ENCODE data around the gene ETFRF1.

The ETFRF1 gene

DNA sequence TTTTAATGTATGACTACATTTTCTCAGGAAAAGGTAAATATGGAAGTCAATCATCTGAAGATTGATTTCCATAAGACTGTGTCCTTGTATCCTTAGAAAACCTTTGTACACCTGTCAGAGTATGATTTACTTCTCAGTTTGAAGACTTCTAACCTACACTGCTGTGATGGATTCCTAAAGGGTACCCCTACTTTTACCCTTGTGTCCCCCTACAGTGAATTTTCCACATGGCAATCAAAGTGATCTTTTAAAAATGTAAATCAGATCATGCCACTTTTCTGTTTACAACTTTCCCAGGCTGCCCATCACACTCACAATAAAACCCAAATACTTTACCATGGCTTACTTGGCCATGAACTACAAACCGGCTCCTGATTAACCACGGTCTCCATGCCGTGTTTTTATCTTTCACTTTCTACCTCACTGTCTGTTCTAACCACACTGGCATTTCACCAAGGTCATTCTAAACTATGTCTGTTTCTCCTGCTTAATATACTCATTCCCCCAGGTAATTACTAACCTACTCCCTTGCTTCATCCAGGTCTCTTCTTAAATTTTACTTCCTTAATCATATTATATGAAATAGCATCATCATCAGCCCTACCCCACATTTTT, 8.1 kb upstream of the ETFRF1 start:
- Histone ChIP-seq H3K79me2 (ENCODE audit: control insufficient read depth, insufficient read depth, low read length, unreplicated experiment) (no peaks in the 10 kb centered on the region), H3K27ac (ENCODE audit: low read depth, low read length) (no peak overlapping the region), H3K36me3 (ENCODE audit: insufficient read depth, low read length) (no peaks in the 10 kb centered on the region), H3K4me3 (ENCODE audit: low read depth, low read length) (no peak overlapping the region), H3K27me3 (ENCODE audit: insufficient read depth, low read length) (no peaks in the 10 kb centered on the region), H2AFZ (ENCODE audit: low read length, unreplicated experiment) (peak overlapping the region; percentile 53), H3K4me1 (ENCODE audit: control insufficient read depth, insufficient read depth, low read length, unreplicated experiment) (peaks cover 31% of the 10 kb centered on the region)

DNA sequence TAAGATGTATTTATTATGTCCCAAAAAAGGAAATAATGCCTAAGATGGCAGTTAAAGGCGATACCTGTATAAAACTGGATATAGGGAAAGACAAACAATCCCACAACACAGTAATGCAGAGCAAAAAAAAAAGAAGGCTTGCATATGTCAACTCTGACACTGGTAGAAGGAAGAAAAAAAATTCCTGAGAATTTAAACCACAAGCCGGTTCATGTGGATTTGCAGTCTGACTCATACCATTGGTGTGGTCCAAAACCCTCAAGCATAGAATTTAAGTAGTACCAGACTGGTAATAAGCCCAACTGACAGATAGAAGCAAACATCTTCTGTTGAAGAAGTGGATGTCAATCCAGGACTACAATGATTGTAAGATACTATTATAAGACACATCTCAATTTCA, 7.3 kb upstream of the ETFRF1 start:
- H3K27me3 ChIP-seq (ENCODE audit: insufficient read depth, low read length) = no peaks in the 10 kb centered on the region
- peak overlapping the region; percentile 76; the same call in 1 of the 2 replicates for H3K27ac ChIP-seq (ENCODE audit: low read depth, low read length)
- no peaks in the 10 kb centered on the region for H3K36me3 ChIP-seq (ENCODE audit: insufficient read depth, low read length)
- peaks cover 31% of the 10 kb centered on the region for H3K4me1 ChIP-seq (ENCODE audit: control insufficient read depth, insufficient read depth, low read length, unreplicated experiment)
- H3K4me3 ChIP-seq (ENCODE audit: low read depth, low read length) = no peak overlapping the region
- H2AFZ ChIP-seq (ENCODE audit: low read length, unreplicated experiment) = no peak overlapping the region
- no peaks in the 10 kb centered on the region for H3K79me2 ChIP-seq (ENCODE audit: control insufficient read depth, insufficient read depth, low read length, unreplicated experiment)

DNA sequence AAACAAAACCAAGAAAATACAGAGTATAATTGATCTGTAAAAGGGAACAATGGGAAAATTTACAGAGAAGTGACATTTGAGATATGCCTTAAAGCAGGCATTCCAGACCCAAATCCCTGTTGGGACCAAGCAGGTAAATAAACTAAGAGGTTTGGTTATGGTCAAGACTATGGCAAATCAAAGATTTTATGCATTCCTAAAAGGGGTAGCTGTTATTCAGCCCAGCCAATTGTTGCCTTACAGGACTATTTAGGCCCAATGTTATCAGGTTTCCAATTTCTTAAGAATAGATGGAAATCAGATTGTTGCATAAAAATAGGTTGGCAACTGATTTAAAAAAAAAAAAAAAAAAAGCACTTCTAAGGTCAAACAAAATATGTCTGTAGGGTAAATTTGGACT, 5.4 kb upstream of the ETFRF1 start:
- Histone ChIP-seq H2AFZ (ENCODE audit: low read length, unreplicated experiment) (no peak overlapping the region), H3K79me2 (ENCODE audit: control insufficient read depth, insufficient read depth, low read length, unreplicated experiment) (no peaks in the 10 kb centered on the region), H3K4me3 (ENCODE audit: low read depth, low read length) (peak overlapping the region; percentile 7; the same call in 1 of the 2 replicates), H3K27ac (ENCODE audit: low read depth, low read length) (peak overlapping the region; percentile 64), H3K36me3 (ENCODE audit: insufficient read depth, low read length) (no peaks in the 10 kb centered on the region), H3K4me1 (ENCODE audit: control insufficient read depth, insufficient read depth, low read length, unreplicated experiment) (peaks cover 31% of the 10 kb centered on the region), H3K27me3 (ENCODE audit: insufficient read depth, low read length) (no peaks in the 10 kb centered on the region)

DNA sequence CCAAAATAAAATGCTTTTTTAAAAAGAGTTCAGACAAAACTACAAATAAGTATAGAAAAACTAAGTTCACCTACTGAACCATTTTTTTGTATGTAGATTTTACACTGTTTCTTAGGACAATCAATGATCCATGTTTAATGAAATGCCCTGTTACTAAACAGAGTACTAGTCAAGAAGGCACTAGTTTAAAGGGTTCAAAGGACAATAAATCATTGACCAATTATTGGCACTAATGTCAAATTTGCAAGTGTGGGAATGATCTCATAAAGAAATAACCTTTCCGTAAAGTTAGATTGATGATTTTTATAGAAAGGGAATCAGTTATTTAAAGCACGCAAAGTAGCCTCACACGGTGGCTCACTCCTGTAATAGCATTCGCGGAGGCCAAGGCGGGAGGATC, 4.2 kb upstream of the ETFRF1 start:
- no peaks in the 10 kb centered on the region for H3K27me3 ChIP-seq (ENCODE audit: insufficient read depth, low read length)
- no peak overlapping the region for H3K27ac ChIP-seq (ENCODE audit: low read depth, low read length)
- no peak overlapping the region for H3K4me3 ChIP-seq (ENCODE audit: low read depth, low read length)
- peaks cover 31% of the 10 kb centered on the region for H3K4me1 ChIP-seq (ENCODE audit: control insufficient read depth, insufficient read depth, low read length, unreplicated experiment)
- H3K36me3 ChIP-seq (ENCODE audit: insufficient read depth, low read length) = no peaks in the 10 kb centered on the region
- no peak overlapping the region for H2AFZ ChIP-seq (ENCODE audit: low read length, unreplicated experiment)
- peaks cover under 1% of the 10 kb centered on the region for H3K79me2 ChIP-seq (ENCODE audit: control insufficient read depth, insufficient read depth, low read length, unreplicated experiment)

DNA sequence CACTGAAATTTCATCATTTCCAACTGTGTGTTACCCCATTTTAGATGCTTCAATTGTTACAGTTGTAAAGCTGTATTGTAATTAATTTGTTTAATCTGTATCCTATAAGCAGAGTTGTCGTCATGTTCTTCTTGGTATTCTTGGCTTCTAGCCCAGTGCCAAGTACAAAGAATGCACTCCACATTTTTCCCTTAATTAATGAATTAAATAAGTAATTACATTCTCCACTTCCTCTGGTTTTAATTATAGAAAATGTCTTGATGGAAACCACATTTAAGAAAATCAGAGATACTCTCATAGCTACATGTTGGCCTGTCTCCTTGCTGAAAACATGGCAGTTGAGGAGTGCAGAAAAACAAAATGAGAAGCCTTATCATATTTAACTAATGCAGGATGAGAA, 823 bp upstream of the ETFRF1 start:
- no peaks in the 10 kb centered on the region for H3K27me3 ChIP-seq (ENCODE audit: insufficient read depth, low read length)
- H2AFZ ChIP-seq (ENCODE audit: low read length, unreplicated experiment) = no peak overlapping the region
- peaks cover 8% of the 10 kb centered on the region for H3K79me2 ChIP-seq (ENCODE audit: control insufficient read depth, insufficient read depth, low read length, unreplicated experiment)
- peaks cover 12% of the 10 kb centered on the region for H3K4me1 ChIP-seq (ENCODE audit: control insufficient read depth, insufficient read depth, low read length, unreplicated experiment)
- H3K36me3 ChIP-seq (ENCODE audit: insufficient read depth, low read length) = no peaks in the 10 kb centered on the region
- H3K27ac ChIP-seq (ENCODE audit: low read depth, low read length) = no peak overlapping the region
- peak overlapping the region; percentile 87 for H3K4me3 ChIP-seq (ENCODE audit: low read depth, low read length)

DNA sequence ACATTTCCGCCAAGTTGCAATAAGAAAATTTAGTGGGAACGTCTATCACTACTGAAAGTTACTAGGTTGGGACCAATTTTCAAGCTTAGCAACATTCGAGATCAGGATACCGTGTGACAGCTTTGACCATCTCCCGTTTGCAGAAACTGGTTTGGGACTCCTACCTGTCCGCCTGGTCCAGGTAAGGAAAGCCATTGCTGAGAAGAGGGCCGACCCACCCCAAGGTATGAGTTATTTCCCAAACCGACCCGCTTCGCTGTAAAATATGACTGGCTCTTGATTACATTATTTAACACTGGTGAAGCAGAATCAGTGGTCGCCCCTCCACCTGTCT, 348 bp upstream of the ETFRF1 start:
- H3K4me3 ChIP-seq (ENCODE audit: low read depth, low read length) = peak overlapping the region; percentile 87
- H3K27me3 ChIP-seq (ENCODE audit: insufficient read depth, low read length) = no peaks in the 10 kb centered on the region
- H2AFZ ChIP-seq (ENCODE audit: low read length, unreplicated experiment) = peak overlapping the region; percentile 52
- peaks cover 8% of the 10 kb centered on the region for H3K4me1 ChIP-seq (ENCODE audit: control insufficient read depth, insufficient read depth, low read length, unreplicated experiment)
- H3K27ac ChIP-seq (ENCODE audit: low read depth, low read length) = peak overlapping the region; percentile 7; the same call in 1 of the 2 replicates
- H3K79me2 ChIP-seq (ENCODE audit: control insufficient read depth, insufficient read depth, low read length, unreplicated experiment) = peaks cover 8% of the 10 kb centered on the region
- H3K36me3 ChIP-seq (ENCODE audit: insufficient read depth, low read length) = no peaks in the 10 kb centered on the region

DNA sequence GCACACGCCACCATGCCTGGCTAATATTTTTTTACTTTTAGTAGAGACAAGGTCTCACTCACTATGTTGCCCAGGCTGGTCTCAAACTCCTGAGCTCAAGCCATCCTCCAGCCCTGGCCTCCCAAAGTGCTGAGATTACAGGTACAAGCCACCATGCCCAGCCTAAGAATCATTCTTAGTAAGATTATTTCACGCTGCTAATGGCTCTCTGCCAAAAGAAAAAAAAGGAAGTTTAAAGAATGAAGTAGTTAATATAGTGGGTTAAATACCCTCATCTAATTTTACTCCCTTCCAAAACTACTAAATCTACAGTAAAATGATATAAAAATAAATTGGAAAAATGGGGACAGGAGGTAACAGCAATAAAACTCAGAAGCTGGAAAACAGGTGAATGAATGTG, 2.6 kb downstream of the ETFRF1 start:
- Histone ChIP-seq H3K27me3 (ENCODE audit: insufficient read depth, low read length) (no peaks in the 10 kb centered on the region), H2AFZ (ENCODE audit: low read length, unreplicated experiment) (no peak overlapping the region), H3K4me1 (ENCODE audit: control insufficient read depth, insufficient read depth, low read length, unreplicated experiment) (peaks cover 9% of the 10 kb centered on the region), H3K79me2 (ENCODE audit: control insufficient read depth, insufficient read depth, low read length, unreplicated experiment) (peaks cover 8% of the 10 kb centered on the region), H3K4me3 (ENCODE audit: low read depth, low read length) (no peak overlapping the region), H3K27ac (ENCODE audit: low read depth, low read length) (no peak overlapping the region), H3K36me3 (ENCODE audit: insufficient read depth, low read length) (no peaks in the 10 kb centered on the region)

DNA sequence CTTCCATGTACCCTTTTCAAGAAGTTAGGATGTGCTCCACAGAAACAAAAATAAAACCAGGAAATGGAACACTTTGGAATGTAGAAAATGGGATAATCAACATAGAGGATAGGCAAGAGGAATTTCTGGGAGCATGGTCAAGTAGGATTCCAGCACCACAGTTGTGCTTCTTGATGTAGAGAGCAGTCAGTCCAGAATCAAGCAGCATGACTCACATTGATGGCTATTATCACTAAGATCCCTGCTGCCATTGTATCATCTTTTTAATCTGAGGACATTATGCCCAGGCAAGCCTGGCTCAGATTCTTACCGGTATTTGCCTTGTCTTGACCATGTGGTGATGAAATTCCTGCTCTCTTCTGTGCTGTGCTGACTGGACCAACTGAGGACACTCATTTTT, 5.7 kb downstream of the ETFRF1 start:
- no peaks in the 10 kb centered on the region for H3K27me3 ChIP-seq (ENCODE audit: insufficient read depth, low read length)
- no peak overlapping the region for H3K27ac ChIP-seq (ENCODE audit: low read depth, low read length)
- no peak overlapping the region for H2AFZ ChIP-seq (ENCODE audit: low read length, unreplicated experiment)
- H3K79me2 ChIP-seq (ENCODE audit: control insufficient read depth, insufficient read depth, low read length, unreplicated experiment) = peaks cover 8% of the 10 kb centered on the region
- H3K36me3 ChIP-seq (ENCODE audit: insufficient read depth, low read length) = no peaks in the 10 kb centered on the region; the same call in 1 of the 2 replicates
- no peak overlapping the region for H3K4me3 ChIP-seq (ENCODE audit: low read depth, low read length)
- peaks cover 9% of the 10 kb centered on the region for H3K4me1 ChIP-seq (ENCODE audit: control insufficient read depth, insufficient read depth, low read length, unreplicated experiment)

DNA sequence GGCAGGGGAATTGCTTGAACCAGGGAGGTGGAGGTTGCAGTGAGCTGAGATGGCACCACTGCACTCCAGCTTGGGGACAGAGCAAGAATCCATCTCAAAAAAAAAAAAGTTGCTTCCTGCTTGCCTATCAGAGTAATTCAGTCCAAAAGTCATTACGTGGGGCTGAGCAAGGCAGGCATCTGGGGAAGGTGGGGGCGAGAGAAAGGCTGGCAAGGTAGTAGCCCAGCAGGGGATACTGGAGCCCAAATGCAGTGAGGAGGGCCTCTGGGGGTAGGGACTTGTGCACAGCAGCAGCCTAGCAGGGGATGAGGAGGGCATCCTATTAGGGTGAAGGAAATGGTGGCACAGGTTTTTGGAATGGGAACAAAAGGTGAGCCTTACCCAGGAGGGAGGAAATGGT, 7.1 kb downstream of the ETFRF1 start:
- no peaks in the 10 kb centered on the region for H3K79me2 ChIP-seq (ENCODE audit: control insufficient read depth, insufficient read depth, low read length, unreplicated experiment)

DNA sequence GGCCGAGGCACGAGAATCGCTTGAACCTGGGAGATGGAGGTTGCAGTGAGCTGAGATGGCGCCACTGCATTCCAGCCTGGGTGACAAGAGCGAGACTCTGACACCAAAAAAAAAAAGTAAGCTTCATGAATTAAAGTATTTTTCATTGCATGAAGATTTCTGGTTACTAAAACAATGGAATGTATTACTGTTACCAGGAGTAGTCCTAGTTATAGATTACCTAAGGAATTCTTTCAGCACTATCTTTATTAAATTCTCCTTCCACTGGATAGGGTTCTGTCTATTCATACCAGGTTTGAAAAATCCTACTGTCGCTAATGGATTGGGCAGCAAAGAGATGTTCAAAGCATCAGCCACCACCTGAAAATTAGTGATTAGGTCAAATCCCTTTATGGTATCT, 12.4 kb downstream of the ETFRF1 start:
- Histone ChIP-seq H3K27ac (ENCODE audit: low read depth, low read length) (no peak overlapping the region), H3K4me1 (ENCODE audit: control insufficient read depth, insufficient read depth, low read length, unreplicated experiment) (no peaks in the 10 kb centered on the region), H3K36me3 (ENCODE audit: insufficient read depth, low read length) (peaks cover 6% of the 10 kb centered on the region; the same call in 1 of the 2 replicates), H3K79me2 (ENCODE audit: control insufficient read depth, insufficient read depth, low read length, unreplicated experiment) (no peaks in the 10 kb centered on the region), H2AFZ (ENCODE audit: low read length, unreplicated experiment) (no peak overlapping the region), H3K27me3 (ENCODE audit: insufficient read depth, low read length) (no peaks in the 10 kb centered on the region), H3K4me3 (ENCODE audit: low read depth, low read length) (no peak overlapping the region)

More for the DNA sequence above, 7.1 kb downstream of the ETFRF1 start:
- H3K36me3 ChIP-seq (ENCODE audit: insufficient read depth, low read length) = no peaks in the 10 kb centered on the region; the same call in 1 of the 2 replicates
- H2AFZ ChIP-seq (ENCODE audit: low read length, unreplicated experiment) = no peak overlapping the region
- H3K27me3 ChIP-seq (ENCODE audit: insufficient read depth, low read length) = no peaks in the 10 kb centered on the region
- H3K27ac ChIP-seq (ENCODE audit: low read depth, low read length) = no peak overlapping the region
- peaks cover 4% of the 10 kb centered on the region for H3K4me1 ChIP-seq (ENCODE audit: control insufficient read depth, insufficient read depth, low read length, unreplicated experiment)
- H3K4me3 ChIP-seq (ENCODE audit: low read depth, low read length) = no peak overlapping the region

DNA sequence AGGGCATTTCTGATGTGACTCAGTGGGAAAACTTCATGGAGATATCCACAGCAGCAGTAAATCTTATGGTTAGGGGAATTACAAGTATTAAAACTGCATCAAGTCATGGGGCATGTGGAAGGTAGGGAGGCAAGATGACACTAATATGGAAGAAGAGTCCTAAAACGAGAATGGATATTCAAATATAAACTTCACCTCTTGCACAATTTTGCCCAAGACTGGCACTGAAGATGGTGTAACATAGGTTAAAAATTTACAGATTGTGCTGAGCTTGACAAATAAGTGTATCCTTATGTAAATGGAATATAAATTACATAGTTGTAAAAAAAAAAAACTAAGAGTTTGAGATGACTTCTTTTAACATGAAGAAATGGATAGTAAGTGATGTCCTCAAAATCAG, 12.8 kb downstream of the ETFRF1 start:
- peaks cover 6% of the 10 kb centered on the region; the same call in 1 of the 2 replicates for H3K36me3 ChIP-seq (ENCODE audit: insufficient read depth, low read length)
- no peaks in the 10 kb centered on the region for H3K4me1 ChIP-seq (ENCODE audit: control insufficient read depth, insufficient read depth, low read length, unreplicated experiment)
- no peak overlapping the region for H3K27ac ChIP-seq (ENCODE audit: low read depth, low read length)
- H3K79me2 ChIP-seq (ENCODE audit: control insufficient read depth, insufficient read depth, low read length, unreplicated experiment) = no peaks in the 10 kb centered on the region
- H2AFZ ChIP-seq (ENCODE audit: low read length, unreplicated experiment) = no peak overlapping the region
- H3K4me3 ChIP-seq (ENCODE audit: low read depth, low read length) = no peak overlapping the region
- no peaks in the 10 kb centered on the region for H3K27me3 ChIP-seq (ENCODE audit: insufficient read depth, low read length)

All from ACC112 (cell line).